ENCODE measurements around the gene PSME3IP1.

Gene PSME3IP1

GRCh38 chr16:57133031-57133430, 52.8 kb downstream of the PSME3IP1 start:
- H3K79me2 ChIP-seq, result no peaks in the 10 kb centered on the region
- no peak overlapping the region for H3K27ac ChIP-seq
- no peak overlapping the region for H3K9ac ChIP-seq

GRCh38 chr16:57132470-57132869, 53.4 kb downstream of the PSME3IP1 start:
- H3K27ac ChIP-seq, result no peak overlapping the region
- no peak overlapping the region for H3K4me2 ChIP-seq (ENCODE audit: low read length)
- no peaks in the 10 kb centered on the region for H3K9me3 ChIP-seq (ENCODE audit: control insufficient read depth, low read length)
- no peak overlapping the region for H2AFZ ChIP-seq
- H3K79me2 ChIP-seq, result no peaks in the 10 kb centered on the region
- no peak overlapping the region for H3K4me3 ChIP-seq (ENCODE audit: low read depth, low read length)
- H3K4me1 ChIP-seq, result no peaks in the 10 kb centered on the region
- TF ChIP-seq CTCF (IDR thresholded peaks at IDR 0.05), result no peak
- H3K9ac ChIP-seq, result no peak overlapping the region
- H3K36me3 ChIP-seq (ENCODE audit: control insufficient read depth, insufficient read depth, low read length), result no peaks in the 10 kb centered on the region
- H3K27me3 ChIP-seq (ENCODE audit: control insufficient read depth, insufficient read depth, low read length), result no peaks in the 10 kb centered on the region

More at GRCh38 chr16:57133031-57133430, 52.8 kb downstream of the PSME3IP1 start:
- Histone ChIP-seq H3K9me3 (ENCODE audit: control insufficient read depth, low read length) (no peaks in the 10 kb centered on the region), H3K4me2 (ENCODE audit: low read length) (no peak overlapping the region), H2AFZ (no peak overlapping the region), H3K36me3 (ENCODE audit: control insufficient read depth, insufficient read depth, low read length) (no peaks in the 10 kb centered on the region), H3K4me3 (ENCODE audit: low read depth, low read length) (no peak overlapping the region), H3K27me3 (ENCODE audit: control insufficient read depth, insufficient read depth, low read length) (no peaks in the 10 kb centered on the region), H3K4me1 (no peaks in the 10 kb centered on the region)
- TF ChIP-seq CTCF (IDR thresholded peaks at IDR 0.05), result no peak

- Histone ChIP-seq H3K4me1 (no peaks in the 10 kb centered on the region), H3K27ac (no peak overlapping the region), H3K9ac (no peak overlapping the region), H3K9me3 (ENCODE audit: control insufficient read depth, low read length) (no peaks in the 10 kb centered on the region), H2AFZ (no peak overlapping the region), H3K27me3 (ENCODE audit: control insufficient read depth, insufficient read depth, low read length) (no peaks in the 10 kb centered on the region), H3K79me2 (no peaks in the 10 kb centered on the region), H3K36me3 (ENCODE audit: control insufficient read depth, insufficient read depth, low read length) (no peaks in the 10 kb centered on the region), H3K4me3 (ENCODE audit: low read depth, low read length) (no peak overlapping the region), H3K4me2 (ENCODE audit: low read length) (no peak overlapping the region)
- no peak for TF ChIP-seq CTCF (IDR thresholded peaks at IDR 0.05)
These were observed 54.4 kb downstream of the PSME3IP1 start for GRCh38 chr16:57131351-57131970.

- Histone ChIP-seq H3K9ac (no peak overlapping the region), H3K4me1 (no peaks in the 10 kb centered on the region)
- TF ChIP-seq CTCF (IDR thresholded peaks at IDR 0.05), result no peak
These were observed 54.9 kb downstream of the PSME3IP1 start for GRCh38 chr16:57130950-57131321.

GRCh38 chr16:57128771-57129389, 57.0 kb downstream of the PSME3IP1 start:
- H3K4me3 ChIP-seq (ENCODE audit: low read depth, low read length), result no peak overlapping the region
- no peak overlapping the region for H3K27ac ChIP-seq
- H2AFZ ChIP-seq, result no peak overlapping the region
- no peak overlapping the region for H3K9ac ChIP-seq
- TF ChIP-seq CTCF (IDR thresholded peaks at IDR 0.05), result no peak
- no peaks in the 10 kb centered on the region for H3K9me3 ChIP-seq (ENCODE audit: control insufficient read depth, low read length)
- no peaks in the 10 kb centered on the region for H3K79me2 ChIP-seq
- H3K4me1 ChIP-seq, result no peaks in the 10 kb centered on the region
- H3K4me2 ChIP-seq (ENCODE audit: low read length), result no peak overlapping the region
- H3K27me3 ChIP-seq (ENCODE audit: control insufficient read depth, insufficient read depth, low read length), result no peaks in the 10 kb centered on the region
- H3K36me3 ChIP-seq (ENCODE audit: control insufficient read depth, insufficient read depth, low read length), result no peaks in the 10 kb centered on the region

More at GRCh38 chr16:57130950-57131321, 54.9 kb downstream of the PSME3IP1 start:
- Histone ChIP-seq H3K4me3 (ENCODE audit: low read depth, low read length) (no peak overlapping the region), H3K27me3 (ENCODE audit: control insufficient read depth, insufficient read depth, low read length) (no peaks in the 10 kb centered on the region), H3K79me2 (no peaks in the 10 kb centered on the region), H3K27ac (no peak overlapping the region), H3K9me3 (ENCODE audit: control insufficient read depth, low read length) (no peaks in the 10 kb centered on the region), H3K36me3 (ENCODE audit: control insufficient read depth, insufficient read depth, low read length) (no peaks in the 10 kb centered on the region), H2AFZ (no peak overlapping the region), H3K4me2 (ENCODE audit: low read length) (no peak overlapping the region)

Measured in parathyroid adenoma (tissue), 2 donors.